ENCODE results near the gene U2AF1L4.

U2AF1L4 gene

DNA sequence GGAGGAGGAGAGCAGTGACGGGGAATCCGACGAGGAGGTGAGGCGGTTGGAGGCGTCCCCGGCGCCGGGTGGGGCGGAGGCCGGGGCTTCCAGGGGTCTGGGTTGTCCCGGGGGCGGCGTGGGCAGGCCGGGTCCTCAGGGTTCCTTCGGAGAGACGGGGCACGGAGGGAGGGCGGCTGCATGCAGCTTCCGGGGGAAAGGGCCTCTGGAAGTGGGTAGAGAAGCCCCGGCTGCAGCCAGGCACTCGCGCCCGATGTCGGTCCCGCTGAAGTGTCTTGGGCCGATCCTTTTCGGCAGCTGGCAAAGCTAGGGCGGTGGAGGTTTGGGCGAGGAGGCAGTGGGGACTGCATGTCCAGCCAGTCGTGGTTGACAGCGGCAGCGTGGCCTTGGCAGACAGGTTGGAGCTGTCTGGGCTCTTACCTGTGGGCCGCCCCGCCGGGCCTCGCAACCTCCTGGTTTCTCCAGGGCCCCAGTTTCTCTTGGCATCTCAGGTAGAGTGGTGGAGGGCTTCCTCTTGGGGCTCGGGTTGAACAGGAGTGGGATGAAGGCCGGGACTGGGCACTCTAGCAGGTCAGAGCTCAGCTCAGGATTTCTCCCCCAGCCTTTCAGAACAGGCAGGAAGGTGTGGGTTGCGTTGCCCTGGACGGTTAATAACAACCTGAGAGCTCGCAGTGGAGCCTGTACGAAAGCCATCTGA is 26.7 kb downstream of the U2AF1L4 start (continued):
- TF ChIP-seq, protein P1, sequence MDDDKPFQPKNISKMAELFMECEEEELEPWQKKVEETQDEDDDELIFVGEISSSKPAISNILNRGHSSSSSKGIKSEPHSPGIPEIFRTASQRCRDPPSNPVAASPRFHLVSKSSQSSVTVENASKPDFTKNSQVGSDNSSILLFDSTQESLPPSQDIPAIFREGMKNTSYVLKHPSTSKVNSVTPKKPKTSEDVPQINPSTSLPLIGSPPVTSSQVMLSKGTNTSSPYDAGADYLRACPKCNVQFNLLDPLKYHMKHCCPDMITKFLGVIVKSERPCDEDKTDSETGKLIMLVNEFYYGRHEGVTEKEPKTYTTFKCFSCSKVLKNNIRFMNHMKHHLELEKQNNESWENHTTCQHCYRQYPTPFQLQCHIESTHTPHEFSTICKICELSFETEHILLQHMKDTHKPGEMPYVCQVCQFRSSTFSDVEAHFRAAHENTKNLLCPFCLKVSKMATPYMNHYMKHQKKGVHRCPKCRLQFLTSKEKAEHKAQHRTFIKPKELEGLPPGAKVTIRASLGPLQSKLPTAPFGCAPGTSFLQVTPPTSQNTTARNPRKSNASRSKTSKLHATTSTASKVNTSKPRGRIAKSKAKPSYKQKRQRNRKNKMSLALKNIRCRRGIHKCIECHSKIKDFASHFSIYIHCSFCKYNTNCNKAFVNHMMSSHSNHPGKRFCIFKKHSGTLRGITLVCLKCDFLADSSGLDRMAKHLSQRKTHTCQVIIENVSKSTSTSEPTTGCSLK (tag by site-specific recombination; IDR thresholded peaks at IDR 0.05), result no peak
- TF ChIP-seq, protein P2, sequence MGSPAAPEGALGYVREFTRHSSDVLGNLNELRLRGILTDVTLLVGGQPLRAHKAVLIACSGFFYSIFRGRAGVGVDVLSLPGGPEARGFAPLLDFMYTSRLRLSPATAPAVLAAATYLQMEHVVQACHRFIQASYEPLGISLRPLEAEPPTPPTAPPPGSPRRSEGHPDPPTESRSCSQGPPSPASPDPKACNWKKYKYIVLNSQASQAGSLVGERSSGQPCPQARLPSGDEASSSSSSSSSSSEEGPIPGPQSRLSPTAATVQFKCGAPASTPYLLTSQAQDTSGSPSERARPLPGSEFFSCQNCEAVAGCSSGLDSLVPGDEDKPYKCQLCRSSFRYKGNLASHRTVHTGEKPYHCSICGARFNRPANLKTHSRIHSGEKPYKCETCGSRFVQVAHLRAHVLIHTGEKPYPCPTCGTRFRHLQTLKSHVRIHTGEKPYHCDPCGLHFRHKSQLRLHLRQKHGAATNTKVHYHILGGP (tag by site-specific recombination; IDR thresholded peaks at IDR 0.05), result no peak
- TF ChIP-seq ZNF792 (tag by site-specific recombination; IDR thresholded peaks at IDR 0.05), result no peak
- TF ChIP-seq, protein P3, sequence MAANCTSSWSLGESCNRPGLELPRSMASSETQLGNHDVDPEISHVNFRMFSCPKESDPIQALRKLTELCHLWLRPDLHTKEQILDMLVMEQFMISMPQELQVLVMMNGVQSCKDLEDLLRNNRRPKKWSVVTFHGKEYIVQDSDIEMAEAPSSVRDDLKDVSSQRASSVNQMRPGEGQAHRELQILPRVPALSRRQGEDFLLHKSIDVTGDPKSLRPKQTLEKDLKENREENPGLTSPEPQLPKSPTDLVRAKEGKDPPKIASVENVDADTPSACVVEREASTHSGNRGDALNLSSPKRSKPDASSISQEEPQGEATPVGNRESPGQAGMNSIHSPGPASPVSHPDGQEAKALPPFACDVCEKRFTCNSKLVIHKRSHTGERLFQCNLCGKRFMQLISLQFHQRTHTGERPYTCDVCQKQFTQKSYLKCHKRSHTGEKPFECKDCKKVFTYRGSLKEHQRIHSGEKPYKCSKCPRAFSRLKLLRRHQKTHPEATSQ (tag by site-specific recombination; IDR thresholded peaks at IDR 0.05), result no peak
- no peak for TF ChIP-seq TCF7L2 (IDR thresholded peaks at IDR 0.05; ENCODE audit: borderline replicate concordance, low read depth, low read length)
- no peak for TF ChIP-seq ZNF174 (tag by site-specific recombination; IDR thresholded peaks at IDR 0.05)
- no peak for TF ChIP-seq FEZF1 (tag by site-specific recombination; IDR thresholded peaks at IDR 0.05)
- TF ChIP-seq ZNF48 (tag by site-specific recombination; IDR thresholded peaks at IDR 0.05), result no peak
- TF ChIP-seq ZNF2 (tag by site-specific recombination; IDR thresholded peaks at IDR 0.05), result peak; percentile 34; the same call in 1 of the 2 replicates
- TF ChIP-seq, protein P4, sequence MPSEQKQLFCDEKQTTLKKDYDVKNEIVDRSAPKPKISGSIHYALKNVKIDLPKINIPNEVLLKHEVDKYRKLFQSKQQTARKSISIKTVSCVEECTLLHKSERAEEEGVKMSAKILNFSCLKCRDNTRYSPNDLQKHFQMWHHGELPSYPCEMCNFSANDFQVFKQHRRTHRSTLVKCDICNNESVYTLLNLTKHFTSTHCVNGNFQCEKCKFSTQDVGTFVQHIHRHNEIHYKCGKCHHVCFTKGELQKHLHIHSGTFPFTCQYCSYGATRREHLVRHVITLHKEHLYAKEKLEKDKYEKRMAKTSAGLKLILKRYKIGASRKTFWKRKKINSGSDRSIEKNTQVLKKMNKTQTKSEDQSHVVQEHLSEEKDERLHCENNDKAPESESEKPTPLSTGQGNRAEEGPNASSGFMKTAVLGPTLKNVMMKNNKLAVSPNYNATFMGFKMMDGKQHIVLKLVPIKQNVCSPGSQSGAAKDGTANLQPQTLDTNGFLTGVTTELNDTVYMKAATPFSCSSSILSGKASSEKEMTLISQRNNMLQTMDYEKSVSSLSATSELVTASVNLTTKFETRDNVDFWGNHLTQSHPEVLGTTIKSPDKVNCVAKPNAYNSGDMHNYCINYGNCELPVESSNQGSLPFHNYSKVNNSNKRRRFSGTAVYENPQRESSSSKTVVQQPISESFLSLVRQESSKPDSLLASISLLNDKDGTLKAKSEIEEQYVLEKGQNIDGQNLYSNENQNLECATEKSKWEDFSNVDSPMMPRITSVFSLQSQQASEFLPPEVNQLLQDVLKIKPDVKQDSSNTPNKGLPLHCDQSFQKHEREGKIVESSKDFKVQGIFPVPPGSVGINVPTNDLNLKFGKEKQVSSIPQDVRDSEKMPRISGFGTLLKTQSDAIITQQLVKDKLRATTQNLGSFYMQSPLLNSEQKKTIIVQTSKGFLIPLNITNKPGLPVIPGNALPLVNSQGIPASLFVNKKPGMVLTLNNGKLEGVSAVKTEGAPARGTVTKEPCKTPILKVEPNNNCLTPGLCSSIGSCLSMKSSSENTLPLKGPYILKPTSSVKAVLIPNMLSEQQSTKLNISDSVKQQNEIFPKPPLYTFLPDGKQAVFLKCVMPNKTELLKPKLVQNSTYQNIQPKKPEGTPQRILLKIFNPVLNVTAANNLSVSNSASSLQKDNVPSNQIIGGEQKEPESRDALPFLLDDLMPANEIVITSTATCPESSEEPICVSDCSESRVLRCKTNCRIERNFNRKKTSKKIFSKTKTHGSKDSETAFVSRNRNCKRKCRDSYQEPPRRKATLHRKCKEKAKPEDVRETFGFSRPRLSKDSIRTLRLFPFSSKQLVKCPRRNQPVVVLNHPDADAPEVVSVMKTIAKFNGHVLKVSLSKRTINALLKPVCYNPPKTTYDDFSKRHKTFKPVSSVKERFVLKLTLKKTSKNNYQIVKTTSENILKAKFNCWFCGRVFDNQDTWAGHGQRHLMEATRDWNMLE (tag by site-specific recombination; conservative IDR thresholded peaks at IDR 0.05; ENCODE audit: low read depth), result no peak
- TF ChIP-seq MEIS1 (CRISPR knock-in tag; IDR thresholded peaks at IDR 0.05; ENCODE audit: borderline replicate concordance), result no peak
- no peak for TF ChIP-seq ZNF112 (tag by site-specific recombination; IDR thresholded peaks at IDR 0.05)
- 0 out of 2 replicates have a peak, but pooled peaks have one; percentile 43 for TF ChIP-seq ZNF391 (tag by site-specific recombination; IDR thresholded peaks at IDR 0.05; ENCODE audit: borderline replicate concordance, low read depth)
- TF ChIP-seq ZNF155 (tag by site-specific recombination; IDR thresholded peaks at IDR 0.05), result no peak
- TF ChIP-seq, protein P5, sequence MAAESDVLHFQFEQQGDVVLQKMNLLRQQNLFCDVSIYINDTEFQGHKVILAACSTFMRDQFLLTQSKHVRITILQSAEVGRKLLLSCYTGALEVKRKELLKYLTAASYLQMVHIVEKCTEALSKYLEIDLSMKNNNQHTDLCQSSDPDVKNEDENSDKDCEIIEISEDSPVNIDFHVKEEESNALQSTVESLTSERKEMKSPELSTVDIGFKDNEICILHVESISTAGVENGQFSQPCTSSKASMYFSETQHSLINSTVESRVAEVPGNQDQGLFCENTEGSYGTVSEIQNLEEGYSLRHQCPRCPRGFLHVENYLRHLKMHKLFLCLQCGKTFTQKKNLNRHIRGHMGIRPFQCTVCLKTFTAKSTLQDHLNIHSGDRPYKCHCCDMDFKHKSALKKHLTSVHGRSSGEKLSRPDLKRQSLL (tag by site-specific recombination; IDR thresholded peaks at IDR 0.05), result no peak
- TF ChIP-seq, protein P6, sequence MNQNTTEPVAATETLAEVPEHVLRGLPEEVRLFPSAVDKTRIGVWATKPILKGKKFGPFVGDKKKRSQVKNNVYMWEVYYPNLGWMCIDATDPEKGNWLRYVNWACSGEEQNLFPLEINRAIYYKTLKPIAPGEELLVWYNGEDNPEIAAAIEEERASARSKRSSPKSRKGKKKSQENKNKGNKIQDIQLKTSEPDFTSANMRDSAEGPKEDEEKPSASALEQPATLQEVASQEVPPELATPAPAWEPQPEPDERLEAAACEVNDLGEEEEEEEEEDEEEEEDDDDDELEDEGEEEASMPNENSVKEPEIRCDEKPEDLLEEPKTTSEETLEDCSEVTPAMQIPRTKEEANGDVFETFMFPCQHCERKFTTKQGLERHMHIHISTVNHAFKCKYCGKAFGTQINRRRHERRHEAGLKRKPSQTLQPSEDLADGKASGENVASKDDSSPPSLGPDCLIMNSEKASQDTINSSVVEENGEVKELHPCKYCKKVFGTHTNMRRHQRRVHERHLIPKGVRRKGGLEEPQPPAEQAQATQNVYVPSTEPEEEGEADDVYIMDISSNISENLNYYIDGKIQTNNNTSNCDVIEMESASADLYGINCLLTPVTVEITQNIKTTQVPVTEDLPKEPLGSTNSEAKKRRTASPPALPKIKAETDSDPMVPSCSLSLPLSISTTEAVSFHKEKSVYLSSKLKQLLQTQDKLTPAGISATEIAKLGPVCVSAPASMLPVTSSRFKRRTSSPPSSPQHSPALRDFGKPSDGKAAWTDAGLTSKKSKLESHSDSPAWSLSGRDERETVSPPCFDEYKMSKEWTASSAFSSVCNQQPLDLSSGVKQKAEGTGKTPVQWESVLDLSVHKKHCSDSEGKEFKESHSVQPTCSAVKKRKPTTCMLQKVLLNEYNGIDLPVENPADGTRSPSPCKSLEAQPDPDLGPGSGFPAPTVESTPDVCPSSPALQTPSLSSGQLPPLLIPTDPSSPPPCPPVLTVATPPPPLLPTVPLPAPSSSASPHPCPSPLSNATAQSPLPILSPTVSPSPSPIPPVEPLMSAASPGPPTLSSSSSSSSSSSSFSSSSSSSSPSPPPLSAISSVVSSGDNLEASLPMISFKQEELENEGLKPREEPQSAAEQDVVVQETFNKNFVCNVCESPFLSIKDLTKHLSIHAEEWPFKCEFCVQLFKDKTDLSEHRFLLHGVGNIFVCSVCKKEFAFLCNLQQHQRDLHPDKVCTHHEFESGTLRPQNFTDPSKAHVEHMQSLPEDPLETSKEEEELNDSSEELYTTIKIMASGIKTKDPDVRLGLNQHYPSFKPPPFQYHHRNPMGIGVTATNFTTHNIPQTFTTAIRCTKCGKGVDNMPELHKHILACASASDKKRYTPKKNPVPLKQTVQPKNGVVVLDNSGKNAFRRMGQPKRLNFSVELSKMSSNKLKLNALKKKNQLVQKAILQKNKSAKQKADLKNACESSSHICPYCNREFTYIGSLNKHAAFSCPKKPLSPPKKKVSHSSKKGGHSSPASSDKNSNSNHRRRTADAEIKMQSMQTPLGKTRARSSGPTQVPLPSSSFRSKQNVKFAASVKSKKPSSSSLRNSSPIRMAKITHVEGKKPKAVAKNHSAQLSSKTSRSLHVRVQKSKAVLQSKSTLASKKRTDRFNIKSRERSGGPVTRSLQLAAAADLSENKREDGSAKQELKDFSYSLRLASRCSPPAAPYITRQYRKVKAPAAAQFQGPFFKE (tag by site-specific recombination; IDR thresholded peaks at IDR 0.05; ENCODE audit: borderline replicate concordance), result no peak
- no peak for TF ChIP-seq ZNF214 (tag by site-specific recombination; IDR thresholded peaks at IDR 0.05; ENCODE audit: borderline replicate concordance)

Measured in HEK293 (cell line).